OCI-M1 (cell line): Measurements from ENCODE around the gene PLA2G4A.
"Not testable (repeated sequence)": the region's sequence is repeated elsewhere in the genome, so short reads cannot be mapped to it uniquely, and the experiment has no call there.

ENCODE experiments used
- DNase-seq: peaks from one replicate; lab custom pipeline; 2025; lab: John Stamatoyannopoulos, UW

Gene PLA2G4A

GRCh38 chr1:186922814-186923213 is 94.1 kb downstream of the PLA2G4A start:
- DNase-seq, result not testable (repeated sequence)

- DNase-seq, result peak; percentile 35
Measured at GRCh38 chr1:186923486-186923885, 94.7 kb downstream of the PLA2G4A start.

DNA sequence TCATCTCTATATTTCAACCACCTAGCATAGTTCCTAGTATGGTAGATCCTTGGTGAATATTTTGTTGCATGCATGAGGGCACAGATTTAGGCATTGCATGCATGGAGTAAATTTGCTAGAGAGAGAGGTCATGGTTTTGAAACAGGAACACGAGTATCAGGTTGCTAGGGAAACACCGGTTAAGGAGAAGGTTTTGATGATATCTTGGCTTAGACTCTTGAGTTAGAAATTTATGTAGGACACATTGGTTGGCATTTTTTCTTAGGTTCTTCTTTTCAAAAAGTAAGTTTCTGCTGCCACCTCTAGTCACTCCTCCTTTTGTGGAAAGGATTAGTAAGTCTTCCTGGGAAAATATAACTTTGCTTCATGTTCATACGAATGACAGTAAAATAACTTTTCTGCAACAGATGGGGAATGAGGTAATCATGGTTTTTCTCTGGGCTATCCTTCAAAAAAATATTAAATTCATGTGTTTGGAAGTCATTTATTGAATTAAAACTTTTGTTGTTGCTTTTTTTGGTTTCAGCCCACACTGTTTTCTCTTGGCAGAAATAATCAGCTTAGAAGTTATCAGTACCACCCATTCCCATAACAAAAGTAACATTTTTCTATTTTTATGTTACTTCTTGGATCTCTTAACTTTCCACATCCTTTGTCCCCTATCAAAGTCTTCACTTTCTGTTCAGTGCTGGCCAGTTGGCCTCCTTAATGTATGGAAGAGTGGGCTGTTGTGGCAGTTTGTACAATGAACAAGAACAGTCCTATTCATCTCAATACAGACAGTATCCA is 97.3 kb downstream of the PLA2G4A start:
- DNase-seq, result peak; percentile 67

DNA sequence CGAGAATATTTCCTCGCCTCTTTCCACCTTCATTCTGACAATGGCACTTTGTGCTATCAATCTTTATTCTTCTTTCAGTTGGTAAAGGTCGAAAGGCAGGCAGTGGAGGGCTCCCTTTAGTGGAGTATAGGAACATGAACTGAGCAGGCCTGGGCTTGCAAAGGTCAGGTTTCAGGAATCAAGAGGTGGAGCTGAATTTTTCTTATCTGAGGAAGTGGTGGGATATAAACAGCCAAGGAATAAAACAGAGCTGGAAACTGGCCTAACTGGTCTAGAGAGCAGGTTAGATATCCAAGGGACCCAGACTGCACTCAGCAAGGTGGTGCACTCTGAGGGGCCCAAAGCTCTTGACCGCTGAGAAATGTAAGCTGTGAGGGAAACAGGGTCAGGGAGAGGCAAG is 99.1 kb downstream of the PLA2G4A start:
- peak; percentile 54 for DNase-seq

- DNase-seq, result no peak
Measured at GRCh38 chr1:186930238-186930637, 101.5 kb downstream of the PLA2G4A start.

DNA sequence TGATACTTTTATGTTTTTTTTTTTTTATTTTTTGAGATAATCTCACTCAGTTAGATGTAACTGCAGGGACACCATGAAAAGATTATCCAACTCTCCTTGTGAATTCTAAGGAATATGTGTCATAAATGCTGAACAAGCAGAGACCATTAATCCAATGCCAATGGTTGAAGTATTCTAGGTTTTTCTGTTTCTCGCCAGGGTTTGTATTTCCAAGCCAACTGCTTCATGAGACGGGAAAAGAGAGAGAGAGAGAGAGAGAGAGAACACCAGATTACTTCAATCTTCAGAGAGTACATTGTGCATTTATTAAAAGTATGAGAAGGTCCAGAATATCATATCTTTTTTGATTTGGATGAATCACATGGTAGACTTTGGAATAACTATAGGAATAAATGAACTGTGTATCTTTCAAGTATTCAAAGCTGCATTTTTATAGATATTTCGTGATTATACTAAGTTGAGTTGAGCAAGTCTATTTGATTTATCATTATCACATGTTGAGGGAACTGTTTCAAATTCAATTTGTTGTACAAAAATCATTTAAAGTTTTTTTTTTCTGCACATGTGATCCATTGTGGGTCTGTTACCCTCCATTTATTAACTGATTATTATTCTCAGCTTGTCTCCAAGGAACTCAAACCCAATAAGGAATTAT is 108.4 kb downstream of the PLA2G4A start:
- DNase-seq, result no peak

- no peak for DNase-seq
Measured at GRCh38 chr1:186943891-186944686, 115.3 kb downstream of the PLA2G4A start.

DNA sequence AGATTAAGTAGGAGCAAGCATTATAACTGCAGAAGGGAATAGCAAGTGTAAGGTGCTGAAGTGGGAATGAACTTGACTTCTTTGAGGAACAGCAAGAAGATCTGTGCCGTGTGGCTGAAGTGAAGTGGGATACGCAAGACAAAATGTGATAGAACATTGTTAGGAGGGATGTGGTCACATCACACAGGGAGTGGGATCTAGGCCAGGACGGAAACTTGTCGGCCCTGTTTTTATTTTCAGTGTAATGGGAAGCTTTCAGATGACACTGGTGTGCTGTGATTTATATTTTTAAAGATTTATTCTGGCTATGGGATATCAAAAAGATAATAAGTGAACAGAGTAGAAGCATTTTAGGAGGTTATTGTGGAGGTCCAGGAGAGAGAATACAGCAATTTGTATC is 116.4 kb downstream of the PLA2G4A start:
- no peak for DNase-seq

GRCh38 chr1:186948535-186948934 is 119.8 kb downstream of the PLA2G4A start:
- DNase-seq, result peak; percentile 64

DNA sequence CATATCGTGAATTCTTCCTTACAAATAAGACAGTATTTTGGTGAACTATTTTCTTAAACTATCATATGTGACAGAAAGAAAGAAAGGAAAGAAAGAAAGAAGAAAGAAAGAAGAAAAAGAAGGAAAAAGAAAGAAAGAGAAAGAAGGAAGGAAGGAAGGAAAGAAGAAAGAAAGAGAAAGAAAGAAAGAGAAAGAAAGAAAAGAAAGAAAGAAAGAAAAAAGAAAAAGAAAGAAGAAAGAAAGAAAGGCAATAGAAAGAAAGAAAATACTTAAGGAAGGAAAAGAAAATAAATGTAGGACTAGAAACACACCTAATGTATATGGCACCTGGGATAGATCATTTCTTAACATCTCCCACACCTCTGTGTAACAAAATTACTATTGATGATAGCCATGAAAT is 120.4 kb downstream of the PLA2G4A start:
- no peak for DNase-seq

- DNase-seq, result no peak
Measured at GRCh38 chr1:186950547-186950946, 121.8 kb downstream of the PLA2G4A start.

- DNase-seq, result no peak
Measured at GRCh38 chr1:186953876-186954275, 125.1 kb downstream of the PLA2G4A start.

DNA sequence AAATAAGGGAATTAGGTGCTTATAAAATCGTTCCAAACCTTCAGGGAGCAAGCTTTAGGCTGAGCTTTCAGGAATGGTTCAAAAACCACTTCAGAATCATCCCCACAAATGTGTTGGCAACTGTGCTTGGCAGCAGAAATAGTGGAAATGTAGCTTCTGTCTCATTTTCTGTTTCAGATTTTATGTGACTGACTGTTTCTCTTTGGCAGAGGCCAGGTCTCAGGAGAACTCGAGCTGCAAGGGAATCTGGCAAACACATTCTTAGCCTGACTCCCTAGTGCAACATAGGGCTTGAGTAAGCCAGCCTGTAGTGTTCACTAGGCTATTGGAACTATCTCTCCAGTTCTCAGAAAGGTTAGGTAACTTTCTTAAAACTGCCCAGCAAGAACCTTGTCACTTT is 128.6 kb downstream of the PLA2G4A start:
- DNase-seq, result no peak

- no peak for DNase-seq
Measured at GRCh38 chr1:186958520-186958919, 129.8 kb downstream of the PLA2G4A start.

- no peak for DNase-seq
Measured at GRCh38 chr1:186960861-186961260, 132.1 kb downstream of the PLA2G4A start.

GRCh38 chr1:186965847-186966246 is 137.1 kb downstream of the PLA2G4A start:
- no peak for DNase-seq

GRCh38 chr1:186966456-186966855 is 137.7 kb downstream of the PLA2G4A start:
- DNase-seq, result no peak

GRCh38 chr1:186967656-186968394 is 139.1 kb downstream of the PLA2G4A start:
- no peak for DNase-seq

- peak; percentile 38 for DNase-seq
Measured at GRCh38 chr1:186974774-186975181, 146.0 kb downstream of the PLA2G4A start.

GRCh38 chr1:186975220-186975619 is 146.5 kb downstream of the PLA2G4A start:
- no peak for DNase-seq

DNA sequence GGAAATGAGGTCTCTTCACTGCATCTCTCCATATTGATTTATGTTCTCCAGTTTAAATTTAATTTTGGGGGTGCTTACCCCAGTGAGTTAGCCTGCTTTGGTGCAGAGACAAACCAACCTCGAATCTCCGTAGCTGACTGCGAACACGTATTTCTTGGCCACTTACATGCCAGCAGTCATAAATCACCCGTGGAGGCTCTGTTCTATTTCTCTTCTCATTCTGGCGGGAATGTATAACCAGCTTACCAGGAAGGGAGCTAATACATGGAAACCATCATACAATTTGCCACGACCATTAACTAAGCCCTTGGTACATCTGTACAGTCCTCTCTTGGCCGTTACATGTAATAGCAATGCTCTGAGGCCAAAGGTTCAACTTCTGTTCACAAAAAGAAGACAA is 148.0 kb downstream of the PLA2G4A start:
- DNase-seq, result no peak
